Subcutaneous adipose tissue (tissue), 4 donors: ENCODE results near the gene GPC5. TPM values are rescaled to one million over a fixed set of nuclear protein-coding genes. Genes with fewer than 3 reads are reported as not detected.

Experiments used
- total RNA-seq, 4 donors: library from RNA; depleted of rRNA; stranded (reverse); fragments of >200 nt; gene quantifications; one replicate each; pipeline ENCODE4 v1.1.0, GENCODE V29; 2016
- TF ChIP-seq, protein P1 (sequence below): fragments of 450-650 bp; IDR thresholded peaks from one replicate; pipeline ENCODE4 v1.5.1; 2016; ENCODE audit warnings: low read depth, mild to moderate bottlenecking, control low read depth, antibody characterized with exemption, moderate library complexity

The GPC5 gene
- total RNA-seq, 4 donors from 2014 or later, result 0.16 to 0.44 TPM; not detected in 2

DNA sequence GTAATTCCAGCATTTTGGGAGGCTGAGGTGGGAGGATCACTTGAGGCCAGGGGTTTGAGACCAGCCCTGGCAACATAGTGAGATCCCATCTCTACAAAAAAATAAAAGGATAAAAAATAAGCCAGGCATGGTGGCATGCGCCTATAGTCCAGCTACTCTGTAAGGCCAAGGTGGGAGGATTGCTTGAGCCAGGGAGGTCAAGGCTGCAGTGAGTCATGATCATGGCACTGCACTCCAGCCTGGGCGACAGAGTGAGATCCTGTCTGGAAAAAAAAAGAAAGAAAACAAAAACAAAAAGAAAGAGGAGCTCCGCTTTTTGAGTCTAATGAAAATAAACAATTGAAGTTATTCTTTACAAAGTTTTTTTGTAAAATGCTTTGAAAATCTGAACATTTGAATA is 326.2 kb downstream of the GPC5 start:
- TF ChIP-seq, protein P1, sequence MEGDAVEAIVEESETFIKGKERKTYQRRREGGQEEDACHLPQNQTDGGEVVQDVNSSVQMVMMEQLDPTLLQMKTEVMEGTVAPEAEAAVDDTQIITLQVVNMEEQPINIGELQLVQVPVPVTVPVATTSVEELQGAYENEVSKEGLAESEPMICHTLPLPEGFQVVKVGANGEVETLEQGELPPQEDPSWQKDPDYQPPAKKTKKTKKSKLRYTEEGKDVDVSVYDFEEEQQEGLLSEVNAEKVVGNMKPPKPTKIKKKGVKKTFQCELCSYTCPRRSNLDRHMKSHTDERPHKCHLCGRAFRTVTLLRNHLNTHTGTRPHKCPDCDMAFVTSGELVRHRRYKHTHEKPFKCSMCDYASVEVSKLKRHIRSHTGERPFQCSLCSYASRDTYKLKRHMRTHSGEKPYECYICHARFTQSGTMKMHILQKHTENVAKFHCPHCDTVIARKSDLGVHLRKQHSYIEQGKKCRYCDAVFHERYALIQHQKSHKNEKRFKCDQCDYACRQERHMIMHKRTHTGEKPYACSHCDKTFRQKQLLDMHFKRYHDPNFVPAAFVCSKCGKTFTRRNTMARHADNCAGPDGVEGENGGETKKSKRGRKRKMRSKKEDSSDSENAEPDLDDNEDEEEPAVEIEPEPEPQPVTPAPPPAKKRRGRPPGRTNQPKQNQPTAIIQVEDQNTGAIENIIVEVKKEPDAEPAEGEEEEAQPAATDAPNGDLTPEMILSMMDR, result no peak

DNA sequence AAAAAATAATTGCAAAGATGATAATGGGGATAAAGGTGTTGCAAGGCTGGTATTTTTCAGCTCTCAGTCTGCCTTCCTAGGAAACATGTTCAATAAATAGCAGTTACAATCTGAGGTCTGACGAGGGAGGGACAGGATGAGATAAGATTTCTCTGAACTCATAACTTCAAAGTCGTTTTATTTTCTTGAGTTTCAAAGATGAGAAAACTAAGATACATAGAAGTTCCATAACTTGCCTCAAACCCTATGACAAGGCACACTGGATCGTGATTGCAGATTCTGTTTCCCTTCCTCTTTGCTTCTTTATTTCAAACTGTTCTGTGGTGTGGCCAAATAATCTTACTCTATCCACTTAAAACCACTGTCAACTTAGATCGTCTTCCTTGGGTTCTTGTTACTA is 327.2 kb downstream of the GPC5 start:
- TF ChIP-seq, protein P1, result no peak

DNA sequence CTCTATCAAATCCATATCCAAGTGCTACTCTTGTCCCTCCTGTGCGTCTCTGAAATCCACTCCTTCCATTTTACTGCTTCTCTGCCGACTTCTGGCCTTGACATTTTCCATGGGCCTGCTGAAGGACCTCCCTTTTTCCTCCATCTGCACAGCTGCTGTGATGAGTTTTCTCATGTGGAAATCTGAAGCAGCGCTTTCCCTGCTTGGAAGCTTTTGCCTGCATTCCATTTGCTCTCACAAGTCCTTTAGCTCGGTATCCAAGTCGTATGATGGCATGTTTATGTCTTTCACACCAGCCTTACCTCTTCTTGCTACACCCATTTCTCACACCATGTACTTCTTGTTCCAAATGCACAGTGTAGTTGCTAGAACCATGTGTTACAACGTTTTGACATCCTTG is 328.2 kb downstream of the GPC5 start:
- TF ChIP-seq, protein P1, result no peak

DNA sequence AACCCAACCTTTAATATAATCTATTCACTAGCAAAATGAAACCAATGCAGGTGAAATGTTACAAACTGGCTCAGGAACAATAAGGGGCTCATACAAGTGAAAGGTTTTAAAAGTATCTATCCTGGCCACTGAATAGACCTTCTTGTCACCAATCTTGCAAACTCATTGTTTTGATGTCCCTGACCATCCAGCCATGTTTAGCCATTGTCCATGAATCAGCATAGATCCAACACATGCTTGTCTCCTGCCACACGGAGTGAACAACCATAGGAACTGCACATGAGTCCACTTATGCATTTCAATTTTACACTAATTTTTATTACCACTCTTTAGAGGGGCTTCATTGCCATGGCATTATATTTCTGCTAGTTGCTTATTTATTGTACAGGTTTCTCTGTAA is 331.4 kb downstream of the GPC5 start:
- TF ChIP-seq, protein P1, result no peak

DNA sequence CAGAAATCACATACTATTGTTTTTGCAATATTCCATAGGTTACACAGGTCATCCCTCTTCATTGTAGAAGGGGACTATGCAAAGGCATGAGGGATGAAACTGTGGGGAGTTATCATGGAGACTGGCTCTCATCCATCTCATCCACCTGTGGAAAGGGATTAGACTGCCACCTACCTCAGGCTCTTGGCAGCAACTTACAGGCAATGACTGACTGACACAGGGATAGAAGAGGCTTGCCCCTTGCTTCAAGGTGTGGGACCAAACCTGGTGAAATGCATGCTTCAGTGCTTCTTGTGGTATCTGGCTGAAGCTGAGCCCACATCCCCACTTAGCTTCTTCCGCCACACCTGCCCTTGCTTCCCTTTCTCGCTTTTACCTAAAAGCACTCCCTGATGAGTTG is 341.3 kb downstream of the GPC5 start:
- TF ChIP-seq, protein P1, result no peak

DNA sequence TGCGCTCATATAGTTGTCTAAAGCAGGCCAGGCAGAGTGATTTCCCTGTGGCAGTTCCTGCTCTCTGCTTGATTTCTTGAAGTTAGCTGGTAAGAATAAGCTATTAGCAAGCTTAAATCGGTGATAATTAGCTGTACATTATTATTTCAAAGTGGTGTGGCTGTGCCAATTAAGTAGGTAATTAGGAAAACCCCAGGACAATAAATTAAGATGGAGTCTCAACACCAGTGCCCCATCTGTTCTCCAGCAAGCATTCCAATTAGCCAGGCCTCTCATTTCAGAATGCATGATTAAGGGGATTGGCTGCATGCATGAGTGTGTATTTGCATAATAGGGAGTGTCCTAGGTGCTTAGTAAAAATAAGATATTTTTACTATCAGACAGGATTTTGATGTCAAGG is 342.3 kb downstream of the GPC5 start:
- TF ChIP-seq, protein P1, result no peak

DNA sequence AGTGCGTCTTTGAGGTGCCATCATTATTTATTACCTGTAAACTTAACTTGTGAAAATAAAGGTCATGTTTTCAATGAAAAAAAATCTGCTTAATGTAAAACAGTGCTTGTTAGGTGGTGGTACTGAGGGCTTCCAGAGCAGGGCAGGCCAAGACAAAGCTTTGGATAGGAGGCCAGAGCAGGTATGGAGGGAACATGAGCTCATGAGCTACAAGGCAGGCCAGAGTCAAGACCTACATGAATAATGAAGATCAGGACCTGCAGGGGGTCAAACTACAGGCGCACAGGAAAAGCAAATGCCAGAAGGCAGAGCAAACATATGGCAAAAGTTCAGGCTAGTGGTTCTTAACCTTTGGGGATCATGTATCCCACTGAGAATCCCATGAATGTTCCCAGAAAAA is 343.5 kb downstream of the GPC5 start:
- TF ChIP-seq, protein P1, result no peak
